ENCODE data around the gene VASP.

VASP gene

DNA sequence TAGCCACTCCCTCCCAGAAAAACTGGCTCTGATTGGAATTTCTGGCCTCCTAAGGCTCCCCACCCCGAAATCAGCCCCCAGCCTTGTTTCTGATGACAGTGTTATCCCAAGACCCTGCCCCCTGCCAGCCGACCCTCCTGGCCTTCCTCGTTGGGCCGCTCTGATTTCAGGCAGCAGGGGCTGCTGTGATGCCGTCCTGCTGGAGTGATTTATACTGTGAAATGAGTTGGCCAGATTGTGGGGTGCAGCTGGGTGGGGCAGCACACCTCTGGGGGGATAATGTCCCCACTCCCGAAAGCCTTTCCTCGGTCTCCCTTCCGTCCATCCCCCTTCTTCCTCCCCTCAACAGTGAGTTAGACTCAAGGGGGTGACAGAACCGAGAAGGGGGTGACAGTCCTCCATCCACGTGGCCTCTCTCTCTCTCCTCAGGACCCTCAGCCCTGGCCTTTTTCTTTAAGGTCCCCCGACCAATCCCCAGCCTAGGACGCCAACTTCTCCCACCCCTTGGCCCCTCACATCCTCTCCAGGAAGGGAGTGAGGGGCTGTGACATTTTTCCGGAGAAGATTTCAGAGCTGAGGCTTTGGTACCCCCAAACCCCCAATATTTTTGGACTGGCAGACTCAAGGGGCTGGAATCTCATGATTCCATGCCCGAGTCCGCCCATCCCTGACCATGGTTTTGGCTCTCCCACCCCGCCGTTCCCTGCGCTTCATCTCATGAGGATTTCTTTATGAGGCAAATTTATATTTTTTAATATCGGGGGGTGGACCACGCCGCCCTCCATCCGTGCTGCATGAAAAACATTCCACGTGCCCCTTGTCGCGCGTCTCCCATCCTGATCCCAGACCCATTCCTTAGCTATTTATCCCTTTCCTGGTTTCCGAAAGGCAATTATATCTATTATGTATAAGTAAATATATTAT is 33.3 kb upstream of the VASP start:
- DNase-seq (ENCODE audit: low read depth), result peak; percentile 72

DNA sequence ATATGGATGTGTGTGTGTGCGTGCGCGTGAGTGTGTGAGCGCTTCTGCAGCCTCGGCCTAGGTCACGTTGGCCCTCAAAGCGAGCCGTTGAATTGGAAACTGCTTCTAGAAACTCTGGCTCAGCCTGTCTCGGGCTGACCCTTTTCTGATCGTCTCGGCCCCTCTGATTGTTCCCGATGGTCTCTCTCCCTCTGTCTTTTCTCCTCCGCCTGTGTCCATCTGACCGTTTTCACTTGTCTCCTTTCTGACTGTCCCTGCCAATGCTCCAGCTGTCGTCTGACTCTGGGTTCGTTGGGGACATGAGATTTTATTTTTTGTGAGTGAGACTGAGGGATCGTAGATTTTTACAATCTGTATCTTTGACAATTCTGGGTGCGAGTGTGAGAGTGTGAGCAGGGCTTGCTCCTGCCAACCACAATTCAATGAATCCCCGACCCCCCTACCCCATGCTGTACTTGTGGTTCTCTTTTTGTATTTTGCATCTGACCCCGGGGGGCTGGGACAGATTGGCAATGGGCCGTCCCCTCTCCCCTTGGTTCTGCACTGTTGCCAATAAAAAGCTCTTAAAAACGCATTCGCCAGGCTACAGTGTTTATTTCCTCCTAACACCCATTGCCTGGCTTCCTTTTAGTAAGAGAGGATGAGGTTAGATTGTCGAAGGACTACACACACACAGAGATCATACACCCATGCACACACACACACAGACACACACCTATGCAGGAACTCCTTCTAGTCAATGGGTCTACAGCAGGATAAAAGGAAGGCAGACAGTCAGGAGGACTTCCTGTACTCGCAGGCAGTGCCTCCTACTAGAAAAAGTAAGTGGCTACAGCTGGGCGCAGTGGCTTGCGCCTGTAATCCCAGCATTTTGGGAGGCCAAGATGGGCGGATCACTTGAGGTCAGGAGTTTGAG is 32.4 kb upstream of the VASP start:
- DNase-seq (ENCODE audit: low read depth), result peak; percentile 70

DNA sequence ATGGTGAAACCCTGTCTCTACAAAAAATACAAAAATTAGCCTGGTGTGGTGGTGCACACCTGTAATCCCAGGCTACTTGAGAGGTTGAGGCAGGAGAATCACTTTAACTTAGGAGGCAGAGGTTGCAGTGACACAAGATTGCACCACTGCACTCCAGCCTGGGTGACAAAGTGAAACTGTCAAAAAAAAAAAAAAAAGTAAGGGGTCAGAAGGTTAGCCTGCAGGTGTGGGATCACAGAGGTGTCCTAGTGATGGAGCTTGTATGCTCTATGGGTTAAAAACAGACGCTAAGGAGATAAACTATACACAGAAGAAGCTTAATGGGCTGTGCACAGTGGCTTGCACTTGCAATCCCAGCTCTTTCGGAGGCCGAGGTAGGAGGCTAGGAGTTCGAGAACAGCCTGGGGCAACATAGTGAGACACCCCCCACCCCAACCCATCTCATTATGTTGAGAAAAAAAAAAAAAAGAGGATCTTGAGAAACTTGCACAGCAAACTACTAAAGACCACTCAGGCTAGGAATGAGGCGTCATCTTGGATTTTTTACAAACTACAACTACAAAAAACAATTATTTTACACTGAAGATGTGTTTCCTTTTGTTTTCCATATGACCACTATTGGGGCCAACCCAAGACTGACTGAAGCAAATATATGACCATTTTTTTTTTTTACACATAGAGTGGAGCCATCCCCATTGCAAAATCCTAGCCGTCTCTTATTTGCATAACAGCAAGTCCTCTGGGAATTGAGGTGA is 31.6 kb upstream of the VASP start:
- no peak for DNase-seq (ENCODE audit: low read depth)

DNA sequence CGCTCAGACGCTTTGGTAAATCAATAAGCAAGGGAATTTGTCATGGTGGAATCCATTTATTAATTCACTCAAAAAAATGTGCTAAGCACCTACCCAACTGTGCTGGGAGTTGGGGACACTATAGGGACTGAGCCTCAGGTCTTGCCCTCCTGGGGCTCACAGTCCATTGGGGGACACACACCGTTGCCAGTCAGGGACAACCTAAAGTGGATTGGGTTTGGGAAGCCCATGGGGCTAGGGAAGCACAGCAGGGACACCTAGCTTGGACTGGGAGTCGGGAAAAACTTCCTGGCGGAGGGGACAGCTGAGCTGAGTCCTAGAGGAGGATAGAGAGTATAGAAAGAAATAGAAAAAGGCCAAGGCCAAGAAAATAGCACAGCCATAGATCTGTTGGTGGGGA is 31.0 kb upstream of the VASP start:
- no peak for DNase-seq (ENCODE audit: low read depth)

DNA sequence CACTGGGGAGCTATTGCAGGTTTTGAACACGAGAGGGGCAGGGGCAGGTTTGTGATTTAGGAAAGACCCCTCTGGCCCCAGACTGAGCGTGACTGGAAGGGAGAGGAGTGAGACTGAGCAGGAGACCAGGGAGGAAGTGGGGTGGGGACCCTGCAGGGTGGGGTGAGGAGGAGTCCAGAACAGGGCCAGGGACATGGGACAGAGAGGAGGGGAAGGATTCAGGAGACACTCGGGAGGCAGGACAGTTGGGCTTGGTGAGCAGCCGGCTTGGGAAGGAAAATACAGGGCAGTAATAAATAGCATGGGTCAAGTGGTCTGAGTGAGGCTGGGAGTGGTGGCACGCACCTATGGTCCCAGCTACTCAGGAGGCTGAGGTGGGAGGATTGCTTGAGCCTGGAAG is 30.1 kb upstream of the VASP start:
- DNase-seq (ENCODE audit: low read depth), result no peak

DNA sequence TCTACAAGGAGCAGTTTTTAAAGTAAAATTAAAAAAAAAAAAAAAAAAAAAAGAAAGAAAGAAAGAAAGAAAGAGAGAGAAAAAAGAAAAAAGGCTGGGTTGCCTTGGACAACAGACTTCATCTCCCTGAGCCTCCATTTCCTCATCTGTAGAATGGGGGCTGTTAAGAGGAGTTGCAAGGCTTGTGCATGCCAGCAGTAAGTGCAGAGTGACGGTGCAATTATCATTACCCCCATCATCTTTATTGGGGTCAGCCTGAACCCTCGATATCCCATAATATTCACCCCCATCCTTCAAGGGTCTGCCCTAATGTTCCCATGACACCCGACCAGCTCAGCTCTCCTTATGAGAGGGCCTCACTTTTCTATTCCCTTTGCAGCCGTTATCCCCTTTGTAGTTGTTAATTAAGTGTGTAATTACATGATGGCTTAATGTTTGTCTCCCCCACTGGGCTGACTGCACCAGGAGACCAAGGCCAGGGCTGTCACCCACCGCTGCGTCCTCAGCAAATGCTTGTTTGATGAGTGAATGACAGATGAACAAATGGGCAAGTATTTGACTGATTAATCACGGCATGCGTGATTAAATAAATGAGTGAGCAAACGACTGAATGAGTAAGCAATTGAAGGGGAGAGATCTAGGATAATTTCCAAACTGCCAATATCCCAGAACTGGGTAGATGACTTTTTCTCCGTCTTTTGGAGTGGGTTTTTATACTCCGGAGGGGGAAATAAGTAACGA is 29.4 kb upstream of the VASP start:
- no peak for DNase-seq (ENCODE audit: low read depth)

DNA sequence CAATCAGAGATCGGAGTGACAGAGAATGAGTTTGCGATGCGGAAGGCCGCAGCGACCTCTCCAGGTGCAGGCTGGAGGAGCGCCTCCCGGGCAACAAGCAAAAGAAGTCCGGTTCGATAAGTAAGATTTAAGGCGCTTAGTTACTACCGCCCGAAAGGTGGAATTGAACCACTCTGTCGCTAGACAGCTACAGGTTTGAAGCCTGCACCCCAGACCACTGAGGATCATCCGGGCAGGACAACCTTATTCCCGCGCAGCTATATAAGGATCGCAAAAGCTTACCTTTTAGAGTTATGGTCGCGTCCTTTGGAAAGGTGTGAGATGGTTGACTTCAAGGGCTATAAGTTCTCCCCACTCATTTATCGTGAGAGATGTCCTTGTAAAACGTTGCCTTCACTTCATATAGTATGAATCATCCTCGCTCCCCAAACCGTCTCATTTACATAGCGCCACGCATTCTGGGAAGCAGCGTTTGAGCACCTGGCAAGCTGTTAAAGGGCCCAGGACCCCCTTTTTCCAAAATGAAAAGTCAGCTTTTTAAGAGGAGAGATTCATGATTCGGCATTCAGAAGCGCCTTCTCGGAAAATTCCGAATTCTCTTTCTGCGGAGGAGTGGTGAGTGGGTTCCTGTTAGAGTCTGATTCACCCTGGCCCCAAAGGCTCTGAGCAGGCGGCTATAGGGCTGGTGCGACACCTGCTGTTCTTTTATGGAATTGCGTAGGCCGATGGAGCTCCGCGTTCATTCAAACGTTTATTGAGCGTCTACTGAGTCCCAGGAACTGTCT is 28.6 kb upstream of the VASP start:
- DNase-seq (ENCODE audit: low read depth), result peak; percentile 87

DNA sequence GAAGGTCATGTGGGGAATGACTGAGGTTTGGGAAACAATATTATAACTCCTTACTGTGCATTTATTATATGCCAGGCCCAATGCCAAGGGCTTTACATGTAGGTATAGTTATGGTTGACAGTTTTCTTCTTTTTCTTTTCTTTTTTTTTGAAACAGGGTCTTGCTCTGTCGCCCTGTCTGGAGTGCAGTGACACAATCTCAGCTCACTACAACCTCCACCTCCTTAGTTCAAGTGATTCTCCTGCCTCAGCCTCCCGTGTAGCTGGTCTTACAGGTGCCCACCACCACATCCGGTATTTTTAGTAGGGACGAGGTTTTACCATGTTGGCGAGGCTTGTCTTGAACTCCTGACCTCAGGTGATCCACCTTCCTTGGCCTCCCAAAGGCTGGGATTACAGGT is 24.2 kb upstream of the VASP start:
- DNase-seq (ENCODE audit: low read depth), result no peak

DNA sequence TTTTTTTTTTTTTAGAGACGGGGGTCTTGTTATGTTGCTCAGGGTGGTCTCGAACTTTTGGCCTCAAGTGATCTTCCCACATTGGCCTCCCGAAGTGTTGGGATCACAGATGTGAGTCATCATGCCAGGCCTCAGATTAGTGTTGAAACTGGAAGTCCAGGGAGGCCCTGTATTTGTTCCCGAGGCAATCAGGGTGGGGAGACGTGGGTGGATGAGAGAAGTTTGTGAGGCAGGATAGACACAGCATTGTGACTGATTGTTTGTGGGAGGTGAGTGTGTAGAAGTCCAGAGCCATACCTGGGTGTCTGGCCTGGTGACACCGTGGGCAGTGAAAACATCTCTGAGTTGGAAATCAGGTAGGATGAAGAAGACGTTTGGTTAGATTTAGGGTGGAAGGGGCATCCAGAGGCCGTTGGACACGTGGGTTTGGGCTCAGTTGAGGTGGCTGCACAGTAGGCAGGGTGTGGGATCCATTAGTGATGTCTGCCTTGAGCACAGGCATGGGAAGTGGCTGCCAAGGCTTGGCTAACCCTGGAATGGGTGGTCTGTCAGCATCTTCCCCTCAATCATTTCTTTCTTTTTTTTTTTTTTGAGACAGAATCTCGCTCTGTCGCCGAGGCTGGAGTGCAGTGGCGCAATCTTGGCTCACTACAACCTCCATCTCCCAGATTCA is 22.9 kb upstream of the VASP start:
- no peak for DNase-seq (ENCODE audit: low read depth)

DNA sequence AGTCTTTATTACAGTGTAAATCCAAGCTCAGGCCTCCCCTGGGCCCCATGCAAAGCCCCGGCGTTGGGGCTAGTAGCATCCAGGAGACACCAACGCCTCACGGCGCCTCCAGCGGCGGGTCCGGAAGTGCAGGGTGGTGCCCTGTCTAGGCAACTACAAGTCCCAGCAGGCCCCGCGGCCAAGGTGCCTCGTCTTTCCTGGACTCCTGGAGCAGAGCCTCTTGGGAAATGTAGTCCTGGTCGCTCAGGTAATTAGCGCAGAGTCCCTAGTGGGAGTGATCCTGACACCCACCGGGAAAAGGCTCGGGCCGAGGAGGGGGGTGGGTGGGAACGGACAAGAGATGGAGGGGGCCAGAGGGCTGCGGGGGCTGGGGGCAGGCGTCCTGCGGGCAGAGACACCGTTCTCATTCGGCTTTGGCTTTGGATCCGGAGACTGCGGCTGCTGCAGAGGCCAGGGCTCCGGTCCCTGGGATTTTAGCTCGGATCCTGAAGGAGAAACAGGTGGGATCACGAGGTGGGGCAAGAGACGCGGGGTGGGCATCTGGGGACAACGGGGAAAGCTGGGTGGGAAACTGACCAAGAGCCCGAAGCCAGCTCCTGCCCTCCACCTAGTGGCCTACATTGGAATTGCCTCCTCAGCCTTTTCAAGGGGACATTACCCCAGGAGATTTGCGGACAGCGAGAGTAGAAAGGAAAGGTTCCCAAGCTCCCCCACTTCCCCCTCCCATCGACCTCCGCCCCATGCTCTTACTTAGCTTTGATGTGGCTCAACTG is 21.8 kb upstream of the VASP start:
- peak; percentile 97 for DNase-seq (ENCODE audit: low read depth)

DNA sequence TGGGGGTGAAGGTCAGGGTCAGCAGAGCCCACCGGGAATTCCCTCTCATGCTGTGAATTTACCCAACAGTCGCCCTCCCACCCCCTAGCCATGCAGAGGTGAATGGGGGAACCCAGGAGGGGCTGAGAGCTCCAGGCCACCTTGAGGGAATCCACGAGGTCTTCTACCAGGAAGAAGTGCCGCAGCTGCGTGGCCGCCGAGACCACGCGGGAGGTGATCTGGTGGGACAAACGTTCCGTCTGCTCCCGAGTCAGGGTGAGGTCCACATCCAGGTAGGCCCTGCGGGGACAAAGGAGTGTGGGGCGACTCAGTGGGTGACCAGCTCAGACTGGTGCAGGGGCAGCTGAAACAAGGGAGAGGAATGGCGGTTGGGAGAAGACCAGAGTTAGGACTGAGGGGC is 18.6 kb upstream of the VASP start:
- DNase-seq (ENCODE audit: low read depth), result no peak

DNA sequence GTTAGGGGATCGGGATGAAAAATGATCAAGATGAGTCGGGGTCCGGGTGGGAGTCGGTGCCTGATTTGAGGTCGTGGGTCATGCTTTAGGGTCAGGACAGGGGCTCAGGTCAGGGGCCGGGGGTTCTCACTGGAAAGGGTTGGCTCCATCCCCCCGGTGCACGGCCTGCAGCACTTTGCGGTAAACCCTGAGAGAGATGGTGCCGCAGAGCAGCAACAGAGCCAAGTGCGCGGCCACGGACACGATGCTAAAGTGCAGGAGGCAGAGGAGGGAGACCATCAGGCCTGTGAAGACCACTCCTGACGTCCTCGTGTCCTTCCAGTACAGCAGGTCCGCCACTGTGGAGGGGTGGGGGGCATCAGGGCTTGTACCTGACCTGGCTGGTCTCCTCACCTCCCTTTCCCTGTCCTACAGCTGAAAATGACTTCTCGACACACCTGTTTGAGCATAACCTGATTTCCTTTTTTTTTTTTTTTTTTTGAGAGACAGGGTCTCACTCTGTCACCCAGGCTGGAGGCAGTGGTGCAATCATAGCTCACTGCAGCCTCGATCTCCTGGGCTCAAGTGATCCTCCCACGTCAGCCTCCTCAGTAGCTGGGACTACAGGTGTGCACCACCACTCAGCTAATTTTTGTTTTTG is 17.9 kb upstream of the VASP start:
- DNase-seq (ENCODE audit: low read depth), result no peak

DNA sequence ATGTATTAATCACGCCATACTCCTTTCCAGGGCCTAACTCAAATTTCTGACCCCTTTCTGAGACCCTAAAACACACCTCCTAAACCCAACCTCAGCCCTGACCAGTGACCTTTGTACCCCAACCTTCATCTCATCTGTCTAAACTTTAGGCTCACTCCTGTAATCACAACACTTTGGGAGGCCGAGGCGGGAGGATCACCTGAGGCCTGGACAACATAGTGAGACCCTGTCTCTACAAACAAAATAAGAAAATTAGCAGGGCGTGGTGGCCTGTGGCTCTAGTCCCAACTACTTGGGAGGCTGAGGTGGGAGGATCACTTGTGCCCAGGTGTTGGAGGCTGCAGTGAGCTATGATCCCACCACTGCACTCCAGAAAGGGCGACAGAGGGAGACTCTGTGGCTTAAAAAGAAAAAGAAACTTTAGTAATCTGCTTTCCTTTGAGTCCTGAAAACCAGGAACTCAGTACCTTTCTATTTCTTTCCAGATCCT is 15.1 kb upstream of the VASP start:
- no peak for DNase-seq (ENCODE audit: low read depth)

DNA sequence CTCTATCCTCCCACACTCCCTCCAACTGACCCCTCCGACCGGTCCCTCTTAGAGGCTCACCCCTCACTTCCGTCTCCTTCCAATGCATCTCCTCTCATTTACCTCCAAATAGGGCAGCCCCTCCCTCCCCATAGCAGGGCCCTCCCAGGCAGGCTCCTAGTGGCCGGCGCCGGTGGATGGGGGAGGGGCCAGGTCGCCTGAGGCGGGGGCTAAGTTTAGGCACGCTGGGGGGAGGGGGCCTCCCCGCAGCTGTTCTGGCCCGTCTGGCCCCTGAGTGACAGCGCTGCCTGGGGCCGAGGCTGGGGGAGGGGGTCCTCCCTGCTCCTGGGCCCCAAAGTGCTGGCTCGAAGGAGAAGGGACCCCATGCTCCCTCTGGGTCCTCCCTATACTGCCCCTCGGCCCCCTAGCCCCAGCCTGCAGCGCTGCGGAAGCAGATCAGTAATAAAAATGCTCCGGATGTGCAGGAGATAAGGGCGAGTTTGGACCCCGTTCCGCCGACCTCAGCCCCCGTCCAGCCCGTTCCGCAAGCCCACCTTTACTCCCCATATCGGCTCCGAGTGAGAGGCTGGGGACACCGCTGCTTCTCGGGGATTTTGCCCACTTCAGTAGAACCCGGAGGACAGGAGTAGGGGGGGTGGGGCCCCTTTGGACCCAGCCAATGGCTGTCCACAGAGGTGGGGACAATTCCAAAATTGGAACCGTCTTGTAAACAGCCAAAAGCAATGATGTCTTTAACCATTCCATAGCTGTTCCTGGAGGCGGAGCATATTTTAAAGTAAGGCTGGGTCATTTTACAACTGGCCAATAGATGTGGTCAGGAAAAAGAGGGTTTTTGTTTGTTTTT is 14.4 kb upstream of the VASP start:
- no peak for DNase-seq (ENCODE audit: low read depth)

DNA sequence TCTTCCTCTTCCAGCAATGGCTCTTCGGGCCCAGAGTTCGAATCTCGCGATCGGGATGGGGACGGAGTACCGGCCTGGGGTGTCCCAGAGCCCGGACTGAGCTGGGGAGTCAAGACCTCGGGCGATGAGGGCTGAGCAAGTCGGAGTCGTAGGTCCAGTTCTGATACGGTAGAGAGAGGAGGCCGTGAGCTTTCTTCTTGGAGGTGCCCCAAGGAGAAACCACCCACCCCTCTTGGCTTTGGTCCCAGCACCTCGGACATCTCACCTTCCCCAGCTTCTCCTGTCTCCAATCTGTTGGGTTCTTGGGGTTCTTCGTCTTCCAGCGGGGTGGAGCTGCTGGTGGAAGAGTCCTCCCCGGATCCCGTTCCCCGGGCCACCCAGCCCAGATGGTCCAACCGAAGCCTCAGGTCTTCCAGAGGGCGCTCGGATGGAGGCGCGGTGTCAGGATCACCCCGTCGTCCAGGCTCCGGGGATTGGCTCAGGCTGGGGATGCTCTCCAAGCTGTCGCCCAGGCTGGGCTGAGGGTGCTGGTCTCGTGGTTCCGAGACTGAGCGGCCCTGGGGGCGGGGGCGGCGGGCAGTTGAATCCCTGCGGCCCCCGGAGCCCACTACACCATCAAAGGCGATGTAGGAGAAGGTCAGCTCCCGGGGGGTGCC is 12.9 kb upstream of the VASP start:
- DNase-seq (ENCODE audit: low read depth), result no peak

DNA sequence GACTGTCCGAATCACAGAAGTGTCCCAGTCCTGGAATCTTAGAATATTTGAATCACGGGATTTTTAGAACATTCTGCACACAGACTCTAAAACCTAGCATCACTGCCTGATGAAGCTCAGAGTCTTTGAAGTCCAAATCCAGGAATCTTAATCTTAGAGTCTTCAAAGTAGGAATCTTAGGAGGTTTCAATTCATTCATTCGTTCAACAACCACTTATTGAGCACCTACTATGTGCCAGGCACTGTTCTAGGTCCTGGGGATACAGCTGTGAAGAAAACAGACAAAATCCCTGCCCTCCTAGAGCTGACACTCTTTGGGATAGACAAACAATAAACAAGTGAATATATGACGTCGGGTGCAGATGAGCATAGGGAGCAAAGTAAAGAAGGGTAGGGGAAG is 12.1 kb upstream of the VASP start:
- DNase-seq (ENCODE audit: low read depth), result no peak

DNA sequence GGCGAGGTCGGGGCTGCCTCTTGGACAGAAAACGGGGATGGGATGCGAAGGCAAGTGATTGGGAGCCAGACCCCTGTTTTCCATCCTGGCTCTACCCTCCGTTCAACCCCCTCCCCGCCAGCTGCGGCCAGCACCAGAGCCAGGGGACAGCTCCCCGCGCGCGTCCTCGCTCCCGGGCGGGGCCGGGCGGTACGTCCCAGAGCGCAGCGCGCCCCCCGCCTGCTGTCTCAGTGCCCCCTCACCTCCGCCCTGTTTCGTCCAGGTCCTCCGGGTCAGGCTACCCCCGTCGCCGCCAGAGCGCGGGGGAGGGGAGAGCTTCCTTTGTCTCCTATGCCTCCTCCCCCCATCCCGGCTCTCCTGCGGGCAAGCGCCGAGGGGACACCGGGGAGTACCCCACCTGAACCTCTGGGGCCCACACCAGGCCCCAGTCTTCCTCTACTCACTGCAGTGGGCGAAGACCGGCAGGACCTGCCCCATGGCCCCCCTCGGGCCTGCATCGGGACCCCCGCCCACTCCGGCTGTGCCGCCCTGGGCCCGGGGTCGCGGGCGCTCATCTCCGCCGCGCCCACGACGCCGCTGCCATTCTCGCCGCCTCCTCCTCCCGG is 10.8 kb upstream of the VASP start:
- no peak for DNase-seq (ENCODE audit: low read depth)

Data from T follicular helper cell (primary cell).